Activated CD4-positive, alpha-beta memory T cell treated with anti-CD3 and anti-CD28 coated beads, Interleukin-2, amount 10 ng/mL, durations not matched to agents 7 days and 5 days (primary cell): ENCODE results near the gene DAD1. TPM values are rescaled to one million over a fixed set of nuclear protein-coding genes. Genes with fewer than 3 reads are reported as not detected.

Source experiments
- CTCF ChIA-PET: fragments of 350-600 bp; sonication (Branson Sonifier 250); formaldehyde crosslinking; loops from one replicate; lab custom pipeline; 2021; ENCODE audit warnings: antibody characterized with exemption, inconsistent platforms; lab: Charles Lee
- POLR2A ChIA-PET: fragments of 350-600 bp; sonication (Branson Sonifier 250); formaldehyde crosslinking; loops from one replicate; lab custom pipeline; 2021; ENCODE audit warnings: antibody characterized with exemption; lab: Charles Lee
- DNase-seq: peaks from one replicate; pipeline ENCODE4 v3.0.0-alpha.2; 2020
- H3K27ac Mint-ChIP-seq: one replicate; pipeline ENCODE4 v1.8.0; 2021; ENCODE audit warnings: mild to moderate bottlenecking, mixed read lengths
- H3K27me3 Mint-ChIP-seq: one replicate; pipeline ENCODE4 v1.8.0; 2021; ENCODE audit warnings: mixed read lengths
- H3K36me3 Mint-ChIP-seq: one replicate; pipeline ENCODE4 v1.8.0; 2021; ENCODE audit warnings: low read depth, mixed read lengths
- H3K4me1 Mint-ChIP-seq: one replicate; pipeline ENCODE4 v1.8.0; 2021; ENCODE audit warnings: mixed read lengths
- H3K4me3 Mint-ChIP-seq: one replicate; pipeline ENCODE4 v1.8.0; 2021; ENCODE audit warnings: mild to moderate bottlenecking, mixed read lengths
- H3K9me3 Mint-ChIP-seq: one replicate; pipeline ENCODE4 v1.8.0; 2021; ENCODE audit warnings: mixed read lengths
- total RNA-seq, 2 experiments: library from RNA; stranded (reverse); gene quantifications; one replicate each; pipeline ENCODE4 v1.2.3, GENCODE V29; 2021

DAD1 gene
- total RNA-seq, 2 experiments from 2014 or later: 160 to 167 TPM

DNA sequence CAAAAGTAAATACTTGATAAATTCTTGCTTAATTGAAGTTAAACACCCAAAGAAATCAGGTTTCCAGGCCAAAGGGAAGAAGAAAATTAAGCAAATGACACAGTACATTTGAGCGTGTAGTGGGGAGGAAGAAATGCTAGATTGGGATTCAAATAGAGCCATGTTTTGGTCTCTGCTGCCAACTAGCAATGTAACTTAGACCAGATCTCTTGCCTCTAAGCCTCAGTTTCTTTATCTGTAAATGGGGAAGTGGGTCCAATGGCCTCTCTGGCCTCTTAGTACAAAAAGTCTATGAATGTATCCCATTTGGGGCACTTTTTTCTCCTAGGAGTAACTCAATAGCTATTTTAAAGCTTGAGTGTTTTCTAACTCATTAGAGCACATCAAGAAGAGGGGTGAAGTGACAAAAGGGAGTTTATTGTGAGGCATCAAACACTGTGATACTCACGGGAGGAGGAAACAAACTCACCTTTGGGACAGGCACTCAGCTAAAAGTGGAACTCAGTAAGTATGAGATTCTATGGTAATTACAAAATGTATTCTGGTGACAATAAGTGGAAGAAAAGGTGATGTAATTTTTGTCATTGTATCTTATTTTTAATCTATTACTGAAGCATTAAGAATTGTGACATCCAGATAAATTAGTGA, 55.8 kb downstream of the DAD1 start:
- peaks cover 93% of the 10 kb centered on the region for H3K4me1 Mint-ChIP-seq
- peak overlapping the region; percentile 82 for H3K4me3 Mint-ChIP-seq
- ChIA-PET CTCF (interaction anchor here (1.0 to 4.1 kb wide), 8 partner anchors 9 to 619 kb away, joined by 3 to 29 read pairs (median 5); no protein-coding TSS in a partner anchor), POLR2A (interaction anchor here (0.8 to 12.3 kb wide), 13 partner anchors 7 to 689 kb away, joined by 3 to 707 read pairs (median 12); no protein-coding TSS in a partner anchor)
- DNase-seq: no peak
- H3K9me3 Mint-ChIP-seq: no peaks in the 10 kb centered on the region
- H3K27ac Mint-ChIP-seq: peak overlapping the region; percentile 96
- peaks cover 92% of the 10 kb centered on the region for H3K36me3 Mint-ChIP-seq
- H3K27me3 Mint-ChIP-seq: no peaks in the 10 kb centered on the region

DNA sequence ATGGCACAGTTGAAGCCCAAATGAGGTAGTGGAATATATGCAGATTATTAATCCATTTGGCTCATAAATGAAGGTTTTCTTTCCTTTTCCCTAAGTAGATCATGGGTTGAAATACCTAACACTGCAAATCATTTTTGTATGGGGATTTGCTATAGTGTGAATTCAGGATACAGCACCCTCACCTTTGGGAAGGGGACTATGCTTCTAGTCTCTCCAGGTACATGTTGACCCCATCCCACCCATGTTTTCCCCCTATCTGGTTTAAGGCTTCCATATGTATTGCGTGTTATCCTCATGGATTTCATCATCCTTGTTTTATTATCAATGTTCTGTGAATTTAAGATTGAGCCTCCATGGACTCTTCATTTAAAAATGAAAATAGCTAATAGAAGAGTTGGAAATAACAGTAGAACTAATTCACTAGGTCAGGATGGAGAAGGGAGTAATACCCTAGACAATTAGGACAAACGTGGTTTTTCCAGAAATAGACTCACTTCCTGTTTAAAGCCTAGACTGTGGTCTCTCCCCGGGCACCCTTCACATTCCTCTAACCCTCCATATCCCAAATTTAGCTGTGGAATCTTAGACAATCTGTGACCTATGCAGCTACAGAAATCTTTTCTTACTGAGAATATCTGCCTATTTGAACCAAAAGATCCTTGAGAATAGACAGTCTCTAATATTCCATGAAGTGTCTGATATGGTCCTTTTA, 56.5 kb downstream of the DAD1 start:
- H3K4me1 Mint-ChIP-seq: peaks cover 90% of the 10 kb centered on the region
- no peaks in the 10 kb centered on the region for H3K27me3 Mint-ChIP-seq
- ChIA-PET POLR2A (interaction anchor here (0.6 to 12.3 kb wide), 20 partner anchors 8 to 1267 kb away, joined by 3 to 707 read pairs (median 4); no protein-coding TSS in a partner anchor), CTCF (interaction anchor here (0.6 to 4.1 kb wide), 15 partner anchors 8 to 410 kb away, joined by 3 to 29 read pairs (median 4); partner anchors contain the start of gene DAD1)
- DNase-seq: no peak
- H3K9me3 Mint-ChIP-seq: no peaks in the 10 kb centered on the region
- H3K36me3 Mint-ChIP-seq: peaks cover 91% of the 10 kb centered on the region
- H3K27ac Mint-ChIP-seq: peak overlapping the region; percentile 96
- peak overlapping the region; percentile 82 for H3K4me3 Mint-ChIP-seq

DNA sequence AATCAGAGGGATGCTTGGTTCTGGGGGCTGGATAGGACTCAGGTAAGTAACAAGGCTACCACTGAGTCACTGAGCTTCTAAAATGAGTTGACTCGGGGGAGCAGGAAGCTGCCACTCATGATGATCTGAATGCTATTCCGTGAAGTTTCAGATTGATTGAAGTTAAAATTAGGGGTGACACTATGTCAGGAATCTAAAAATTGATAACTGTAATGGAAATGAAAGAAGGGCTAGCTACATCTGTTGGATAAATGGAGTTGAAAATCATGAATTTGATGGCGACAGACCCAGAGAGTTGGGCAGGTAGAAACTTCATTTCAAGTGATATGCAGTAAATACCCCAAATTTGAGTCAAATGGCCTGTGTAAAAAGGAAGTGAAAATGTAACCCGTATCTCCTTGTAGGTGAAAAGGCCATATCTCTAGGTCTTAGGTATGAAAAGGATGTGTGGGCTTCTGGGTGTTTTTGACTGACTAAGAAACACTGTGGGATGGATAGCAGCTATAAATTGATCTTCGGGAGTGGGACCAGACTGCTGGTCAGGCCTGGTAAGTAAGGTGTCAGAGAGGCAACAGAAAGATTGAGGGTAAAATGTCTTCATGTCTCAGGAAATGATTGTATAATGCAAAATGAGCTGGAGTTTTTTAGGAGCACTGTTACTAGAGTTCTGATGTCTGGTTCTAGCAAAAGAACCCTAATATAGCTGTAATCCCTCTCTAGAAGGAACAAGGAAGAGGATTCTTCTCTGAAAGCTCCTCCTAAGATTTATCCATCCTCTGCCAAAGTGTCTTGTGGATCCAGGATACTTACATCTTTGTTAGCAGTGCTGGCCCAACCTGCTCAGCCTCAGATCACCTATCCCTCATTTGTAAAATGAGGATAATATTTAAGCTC, 57.3 kb downstream of the DAD1 start:
- Mint-ChIP-seq H3K27me3 (no peaks in the 10 kb centered on the region), H3K4me3 (peak overlapping the region; percentile 82), H3K9me3 (no peaks in the 10 kb centered on the region), H3K36me3 (peaks cover 91% of the 10 kb centered on the region), H3K4me1 (peaks cover 90% of the 10 kb centered on the region), H3K27ac (peak overlapping the region; percentile 96)
- CTCF ChIA-PET: interaction anchor here (0.6 to 4.1 kb wide), 18 partner anchors 10 to 553 kb away, joined by 3 to 29 read pairs (median 4); partner anchors contain the start of gene DAD1
- POLR2A ChIA-PET: interaction anchor here (0.6 to 12.3 kb wide), 26 partner anchors 8 to 1267 kb away, joined by 3 to 707 read pairs (median 4); no protein-coding TSS in a partner anchor
- no peak for DNase-seq

DNA sequence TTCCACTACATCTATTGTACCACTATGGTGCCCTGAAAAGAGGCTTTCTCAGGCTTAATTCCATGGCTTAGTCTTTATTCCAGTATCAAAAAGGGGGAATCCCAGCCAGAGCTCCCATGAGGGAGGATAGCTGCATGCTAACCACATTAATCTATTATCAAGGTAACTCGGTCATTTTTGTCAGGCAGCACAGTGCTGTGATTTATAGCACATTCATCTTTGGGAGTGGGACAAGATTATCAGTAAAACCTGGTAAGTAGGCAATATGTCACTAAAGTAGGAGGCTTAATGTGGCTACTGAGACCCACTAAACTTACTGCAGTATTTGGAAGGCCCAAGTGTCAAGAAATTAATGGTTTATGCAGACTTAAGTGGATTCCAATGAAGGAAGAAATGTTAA, 58.9 kb downstream of the DAD1 start:
- Mint-ChIP-seq H3K27ac (peak overlapping the region; percentile 91), H3K4me1 (peaks cover 91% of the 10 kb centered on the region), H3K9me3 (no peaks in the 10 kb centered on the region), H3K4me3 (peak overlapping the region; percentile 78), H3K27me3 (no peaks in the 10 kb centered on the region), H3K36me3 (peaks cover 93% of the 10 kb centered on the region)
- no peak for DNase-seq
- CTCF ChIA-PET: interaction anchor here (0.5 to 4.5 kb wide), 9 partner anchors 20 to 551 kb away, joined by 3 to 29 read pairs (median 4); partner anchors contain the start of gene ABHD4
- POLR2A ChIA-PET: interaction anchor here (1.7 to 12.3 kb wide), 8 partner anchors 10 to 678 kb away, joined by 6 to 707 read pairs (median 124); no protein-coding TSS in a partner anchor

DNA sequence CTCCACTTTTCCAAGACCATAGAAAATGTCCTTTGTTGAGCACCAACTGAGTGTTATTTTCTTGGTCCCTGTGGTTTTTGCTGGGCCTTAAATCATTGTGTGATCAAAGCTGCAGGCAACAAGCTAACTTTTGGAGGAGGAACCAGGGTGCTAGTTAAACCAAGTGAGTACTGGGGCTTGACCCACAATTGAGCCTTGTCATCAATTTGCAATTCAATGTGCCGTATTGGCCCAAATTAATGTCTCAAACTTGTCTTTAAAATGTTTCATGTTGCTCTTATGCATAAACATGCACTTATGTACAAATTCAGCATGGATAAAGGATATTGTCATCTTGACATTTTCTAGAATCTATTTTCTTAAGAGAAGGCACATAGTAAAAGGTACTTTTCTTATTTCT, 62.3 kb downstream of the DAD1 start:
- peaks cover 89% of the 10 kb centered on the region for H3K4me1 Mint-ChIP-seq
- no peak for DNase-seq
- ChIA-PET CTCF (interaction anchor here (1.4 to 4.5 kb wide), 6 partner anchors 8 to 44 kb away, joined by 4 to 28 read pairs (median 7); no protein-coding TSS in a partner anchor), POLR2A (interaction anchor here (0.8 to 12.3 kb wide), 8 partner anchors 13 to 675 kb away, joined by 3 to 707 read pairs (median 119); no protein-coding TSS in a partner anchor)
- H3K9me3 Mint-ChIP-seq: no peaks in the 10 kb centered on the region
- H3K27me3 Mint-ChIP-seq: no peaks in the 10 kb centered on the region
- H3K36me3 Mint-ChIP-seq: peaks cover 93% of the 10 kb centered on the region
- peak overlapping the region; percentile 78 for H3K4me3 Mint-ChIP-seq
- H3K27ac Mint-ChIP-seq: peak overlapping the region; percentile 91

DNA sequence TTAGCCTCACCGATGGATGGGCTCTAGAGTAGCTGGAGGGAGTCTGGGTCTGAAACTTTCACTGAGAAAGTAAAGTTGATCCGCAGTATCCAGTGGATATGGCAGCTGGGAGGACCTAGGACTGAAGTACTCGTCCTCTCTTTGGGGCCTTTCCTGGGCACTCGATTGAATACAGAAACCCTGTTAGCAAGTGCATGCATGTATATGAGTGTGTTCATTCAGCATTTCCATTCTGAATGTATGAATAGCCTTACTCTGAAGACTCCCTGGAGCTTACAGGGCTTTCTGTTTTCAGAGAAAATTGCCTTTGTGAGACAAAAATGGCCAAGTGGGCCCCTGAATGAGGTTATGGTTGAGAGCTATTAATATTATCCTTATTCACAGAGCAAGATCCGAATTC, 62.8 kb downstream of the DAD1 start:
- H3K27me3 Mint-ChIP-seq: no peaks in the 10 kb centered on the region
- ChIA-PET POLR2A (interaction anchor here (0.8 to 12.3 kb wide), 10 partner anchors 8 to 674 kb away, joined by 3 to 707 read pairs (median 22); no protein-coding TSS in a partner anchor), CTCF (interaction anchor here (0.6 to 4.5 kb wide), 7 partner anchors 11 to 529 kb away, joined by 3 to 28 read pairs (median 5); no protein-coding TSS in a partner anchor)
- no peak for DNase-seq
- H3K4me3 Mint-ChIP-seq: peak overlapping the region; percentile 78
- H3K36me3 Mint-ChIP-seq: peaks cover 93% of the 10 kb centered on the region
- no peaks in the 10 kb centered on the region for H3K9me3 Mint-ChIP-seq
- H3K27ac Mint-ChIP-seq: peak overlapping the region; percentile 91
- H3K4me1 Mint-ChIP-seq: peaks cover 89% of the 10 kb centered on the region

DNA sequence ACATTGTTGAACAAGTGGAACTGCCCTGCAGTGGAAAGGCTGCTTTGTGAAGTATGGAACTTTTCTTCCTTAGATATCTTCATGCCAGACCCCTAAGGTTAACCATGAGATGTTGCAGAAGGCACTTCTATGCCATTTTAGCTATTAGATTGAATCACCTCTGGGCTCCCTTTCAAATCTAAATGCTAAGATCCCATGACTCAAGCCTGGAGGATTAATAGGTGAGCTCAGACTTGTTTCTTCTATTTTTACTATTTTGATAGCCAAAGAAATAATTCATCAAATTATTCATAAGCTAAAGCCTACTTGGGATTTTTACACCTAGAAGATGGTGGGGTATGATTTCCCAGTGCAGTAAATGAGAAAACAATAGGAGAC, 64.3 kb downstream of the DAD1 start:
- no peak for DNase-seq
- Mint-ChIP-seq H3K27ac (peak overlapping the region; percentile 91), H3K27me3 (no peaks in the 10 kb centered on the region), H3K36me3 (peaks cover 96% of the 10 kb centered on the region), H3K4me1 (peaks cover 92% of the 10 kb centered on the region), H3K9me3 (no peaks in the 10 kb centered on the region), H3K4me3 (peak overlapping the region; percentile 78)
- POLR2A ChIA-PET: interaction anchor here (1.0 to 12.3 kb wide), 11 partner anchors 10 to 801 kb away, joined by 3 to 707 read pairs (median 7); no protein-coding TSS in a partner anchor
- CTCF ChIA-PET: interaction anchor here (0.6 to 2.2 kb wide), 14 partner anchors 9 to 583 kb away, joined by 3 to 10 read pairs (median 4); no protein-coding TSS in a partner anchor

DNA sequence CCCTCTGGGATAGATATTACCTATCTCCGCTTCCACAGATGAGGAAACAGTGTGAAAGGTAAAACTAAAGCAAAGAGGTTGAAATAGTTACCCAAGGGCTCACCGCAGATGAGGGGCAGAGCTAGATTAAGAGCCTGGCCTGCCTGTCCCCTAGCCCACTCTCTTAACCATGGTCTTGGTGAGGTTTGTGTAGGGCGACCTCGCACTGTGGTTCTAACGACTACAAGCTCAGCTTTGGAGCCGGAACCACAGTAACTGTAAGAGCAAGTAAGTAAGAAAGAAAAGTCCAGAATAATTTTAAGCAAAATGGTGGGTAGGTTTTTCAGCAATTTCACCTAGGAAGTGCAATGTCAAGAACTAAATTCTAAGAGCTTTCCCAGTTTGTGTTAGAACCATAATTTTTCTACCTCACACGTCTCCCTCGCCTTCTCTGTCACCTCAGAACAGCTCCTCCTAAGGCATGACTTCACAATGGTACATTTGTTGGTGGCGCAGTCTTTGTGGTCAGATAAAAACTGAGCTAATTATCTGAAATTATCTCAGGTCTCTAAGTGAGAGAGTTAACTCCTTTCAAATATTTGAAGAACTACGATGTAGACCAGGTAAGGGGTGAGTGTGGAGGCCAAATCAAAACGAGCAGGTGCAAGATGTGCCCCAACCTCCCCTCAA, 64.8 kb downstream of the DAD1 start:
- ChIA-PET CTCF (interaction anchor here (0.8 to 1.9 kb wide), 12 partner anchors 9 to 402 kb away, joined by 3 to 10 read pairs (median 4); no protein-coding TSS in a partner anchor), POLR2A (interaction anchor here (1.0 to 12.3 kb wide), 11 partner anchors 10 to 801 kb away, joined by 3 to 707 read pairs (median 7); no protein-coding TSS in a partner anchor)
- H3K36me3 Mint-ChIP-seq: peaks cover 96% of the 10 kb centered on the region
- peaks cover 92% of the 10 kb centered on the region for H3K4me1 Mint-ChIP-seq
- H3K27ac Mint-ChIP-seq: peak overlapping the region; percentile 91
- H3K4me3 Mint-ChIP-seq: peak overlapping the region; percentile 78
- no peak for DNase-seq
- no peaks in the 10 kb centered on the region for H3K9me3 Mint-ChIP-seq
- H3K27me3 Mint-ChIP-seq: no peaks in the 10 kb centered on the region

DNA sequence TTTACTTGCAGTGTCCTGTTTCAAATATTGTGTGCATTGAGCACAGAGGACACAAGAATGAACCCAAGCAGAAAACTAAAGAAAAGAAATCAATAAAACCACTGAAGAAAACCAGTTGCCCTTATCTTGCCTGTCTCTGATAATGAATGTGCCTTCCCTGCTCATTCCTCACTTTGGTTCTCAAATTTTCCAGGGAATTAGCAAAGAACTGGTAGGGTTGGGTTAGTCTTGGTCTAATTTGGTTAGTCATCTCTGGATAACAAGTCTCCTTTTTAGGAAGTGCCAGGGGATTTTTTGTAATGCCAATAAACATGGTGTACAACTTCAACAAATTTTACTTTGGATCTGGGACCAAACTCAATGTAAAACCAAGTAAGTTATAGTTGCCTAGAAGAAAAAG, 65.7 kb downstream of the DAD1 start:
- Mint-ChIP-seq H3K27me3 (no peaks in the 10 kb centered on the region), H3K36me3 (peaks cover 96% of the 10 kb centered on the region), H3K27ac (peak overlapping the region; percentile 91), H3K4me1 (peaks cover 92% of the 10 kb centered on the region), H3K4me3 (peak overlapping the region; percentile 78), H3K9me3 (no peaks in the 10 kb centered on the region)
- CTCF ChIA-PET: interaction anchor here (1.1 kb wide), 1 partner anchor 33 kb away, joined by 4 read pairs; no protein-coding TSS in a partner anchor
- POLR2A ChIA-PET: interaction anchor here (0.6 to 41.9 kb wide), 5 partner anchors 6 to 543 kb away, joined by 3 to 1110 read pairs (median 559); no protein-coding TSS in a partner anchor
- DNase-seq: no peak

DNA sequence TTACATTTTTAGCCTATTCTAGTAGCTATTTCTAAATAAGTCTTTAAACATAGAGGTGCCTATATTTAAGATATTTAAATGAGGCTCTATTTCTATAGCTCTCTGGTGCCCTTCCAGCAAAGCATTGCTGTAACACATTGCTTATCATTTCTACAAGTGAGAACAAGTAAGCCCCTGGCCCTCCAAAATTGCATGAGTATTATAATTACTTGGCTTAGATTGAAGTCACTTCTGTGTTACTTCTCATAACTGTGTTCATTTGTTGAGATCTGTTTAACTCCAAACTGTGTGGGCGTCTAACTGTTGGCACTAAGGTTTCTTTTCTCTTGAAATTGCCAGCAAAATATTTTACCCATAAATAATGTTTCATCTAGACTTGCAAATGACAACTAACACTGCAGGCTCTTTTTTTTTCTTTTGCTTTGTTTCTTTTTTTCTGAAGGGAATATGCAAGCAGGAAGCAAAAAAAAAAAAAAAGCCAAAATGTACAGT, 66.5 kb downstream of the DAD1 start:
- POLR2A ChIA-PET: interaction anchor here (0.7 to 41.9 kb wide), 9 partner anchors 7 to 664 kb away, joined by 3 to 1110 read pairs (median 5); no protein-coding TSS in a partner anchor
- Mint-ChIP-seq H3K4me1 (peaks cover 95% of the 10 kb centered on the region), H3K9me3 (no peaks in the 10 kb centered on the region), H3K36me3 (peaks cover 98% of the 10 kb centered on the region), H3K27me3 (no peaks in the 10 kb centered on the region), H3K4me3 (peak overlapping the region; percentile 78), H3K27ac (peak overlapping the region; percentile 91)
- no peak for DNase-seq
- CTCF ChIA-PET: interaction anchor here (1.1 to 1.5 kb wide), 3 partner anchors 9 to 48 kb away, joined by 4 read pairs; no protein-coding TSS in a partner anchor
